GM12874 (cell line): ENCODE measurements around the gene ZNF678.

Source experiments
- TF ChIP-seq, protein P1 (sequence below): IDR thresholded peaks from 2 replicates; pipeline ENCODE4 v1.5.1; 2011; ENCODE audit warnings: low read depth, mild to moderate bottlenecking, control low read depth, low read length, moderate library complexity; ENCODE audit not compliant: insufficient read depth

ZNF678 gene

DNA sequence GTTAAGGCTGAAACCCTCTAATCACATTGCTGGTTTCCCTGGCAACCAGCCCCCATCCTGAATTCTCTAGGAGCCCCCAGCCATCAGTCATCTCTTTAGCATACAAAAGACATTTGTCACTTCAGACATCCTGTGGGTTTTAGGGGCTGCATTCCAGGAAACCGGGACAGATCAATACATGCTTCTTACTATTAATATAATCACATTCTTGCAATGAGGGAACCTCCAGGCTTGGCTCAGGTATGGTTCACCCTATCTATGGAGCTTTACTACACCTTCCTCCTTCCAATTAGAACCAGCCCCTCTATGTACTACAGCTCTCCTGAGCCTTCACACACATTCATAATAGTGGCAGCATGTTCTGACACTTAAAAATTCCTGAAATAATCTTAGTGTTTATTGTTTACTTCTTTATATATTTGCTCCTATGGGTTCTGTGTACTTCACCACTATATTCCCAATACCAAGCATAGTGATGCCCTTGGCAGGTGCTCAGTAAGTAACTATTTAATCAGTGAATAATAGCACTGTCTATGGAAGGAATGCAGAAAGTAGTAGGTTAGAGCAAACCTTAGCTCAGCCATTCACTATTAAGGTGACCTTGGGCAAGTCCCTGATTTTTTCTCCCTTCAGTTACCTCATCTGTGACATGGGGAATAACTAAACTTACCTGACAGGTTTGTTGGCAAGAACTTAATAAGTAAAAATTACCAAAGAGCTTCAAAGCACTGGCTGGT, 59.6 kb downstream of the ZNF678 start:
- TF ChIP-seq, protein P1, sequence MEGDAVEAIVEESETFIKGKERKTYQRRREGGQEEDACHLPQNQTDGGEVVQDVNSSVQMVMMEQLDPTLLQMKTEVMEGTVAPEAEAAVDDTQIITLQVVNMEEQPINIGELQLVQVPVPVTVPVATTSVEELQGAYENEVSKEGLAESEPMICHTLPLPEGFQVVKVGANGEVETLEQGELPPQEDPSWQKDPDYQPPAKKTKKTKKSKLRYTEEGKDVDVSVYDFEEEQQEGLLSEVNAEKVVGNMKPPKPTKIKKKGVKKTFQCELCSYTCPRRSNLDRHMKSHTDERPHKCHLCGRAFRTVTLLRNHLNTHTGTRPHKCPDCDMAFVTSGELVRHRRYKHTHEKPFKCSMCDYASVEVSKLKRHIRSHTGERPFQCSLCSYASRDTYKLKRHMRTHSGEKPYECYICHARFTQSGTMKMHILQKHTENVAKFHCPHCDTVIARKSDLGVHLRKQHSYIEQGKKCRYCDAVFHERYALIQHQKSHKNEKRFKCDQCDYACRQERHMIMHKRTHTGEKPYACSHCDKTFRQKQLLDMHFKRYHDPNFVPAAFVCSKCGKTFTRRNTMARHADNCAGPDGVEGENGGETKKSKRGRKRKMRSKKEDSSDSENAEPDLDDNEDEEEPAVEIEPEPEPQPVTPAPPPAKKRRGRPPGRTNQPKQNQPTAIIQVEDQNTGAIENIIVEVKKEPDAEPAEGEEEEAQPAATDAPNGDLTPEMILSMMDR = no peak

- TF ChIP-seq, protein P1 = no peak
Measured at GRCh38 chr1:227632325-227632724, 69.0 kb downstream of the ZNF678 start.

GRCh38 chr1:227635596-227635995, 72.2 kb downstream of the ZNF678 start:
- TF ChIP-seq, protein P1 = no peak

DNA sequence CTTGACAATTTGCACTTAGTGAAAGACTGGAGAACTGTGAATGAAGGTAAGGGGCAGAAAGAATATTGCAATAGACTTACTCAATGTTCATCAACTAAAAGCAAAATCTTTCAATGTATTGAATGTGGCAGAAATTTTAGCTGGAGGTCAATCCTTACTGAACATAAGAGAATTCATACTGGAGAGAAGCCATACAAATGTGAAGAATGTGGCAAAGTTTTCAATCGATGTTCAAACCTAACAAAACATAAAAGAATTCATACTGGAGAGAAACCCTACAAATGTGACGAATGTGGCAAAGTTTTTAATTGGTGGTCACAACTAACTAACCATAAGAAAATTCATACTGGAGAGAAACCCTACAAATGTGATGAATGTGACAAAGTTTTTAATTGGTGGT, 91.1 kb downstream of the ZNF678 start:
- TF ChIP-seq, protein P1 = no peak

DNA sequence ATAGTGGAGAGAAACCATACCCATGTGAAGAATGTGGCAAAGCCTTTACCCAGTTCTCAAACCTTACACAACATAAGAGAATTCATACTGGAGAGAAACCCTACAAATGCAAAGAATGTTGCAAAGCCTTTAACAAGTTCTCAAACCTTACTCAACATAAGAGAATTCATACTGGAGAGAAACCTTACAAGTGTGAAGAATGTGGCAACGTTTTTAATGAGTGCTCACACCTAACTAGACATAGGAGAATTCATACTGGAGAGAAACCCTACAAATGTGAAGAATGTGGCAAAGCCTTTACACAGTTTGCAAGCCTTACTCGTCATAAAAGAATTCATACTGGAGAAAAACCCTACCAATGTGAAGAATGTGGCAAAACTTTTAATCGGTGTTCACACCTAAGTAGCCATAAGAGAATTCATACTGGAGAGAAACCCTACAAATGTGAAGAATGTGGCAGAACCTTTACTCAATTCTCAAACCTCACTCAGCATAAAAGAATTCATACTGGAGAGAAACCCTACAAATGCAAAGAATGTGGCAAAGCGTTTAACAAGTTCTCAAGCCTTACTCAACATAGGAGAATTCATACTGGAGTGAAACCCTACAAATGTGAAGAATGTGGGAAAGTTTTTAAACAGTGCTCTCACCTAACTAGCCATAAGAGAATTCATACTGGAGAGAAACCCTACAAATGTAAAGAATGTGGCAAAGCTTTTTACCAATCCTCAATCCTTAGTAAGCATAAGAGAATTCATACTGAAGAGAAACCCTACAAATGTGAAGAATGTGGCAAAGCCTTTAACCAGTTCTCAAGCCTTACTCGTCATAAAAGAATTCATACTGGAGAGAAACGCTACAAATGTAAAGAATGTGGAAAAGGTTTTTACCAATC, 91.7 kb downstream of the ZNF678 start:
- TF ChIP-seq, protein P1 = no peak

GRCh38 chr1:227661495-227661894, 98.1 kb downstream of the ZNF678 start:
- TF ChIP-seq, protein P1 = no peak

- TF ChIP-seq, protein P1 = no peak
Measured at GRCh38 chr1:227662933-227663332, 99.6 kb downstream of the ZNF678 start.
